Right lobe of liver (tissue), 4 donors: ENCODE measurements around the gene AHSP.
"Not testable (repeated sequence)": the region's sequence is repeated elsewhere in the genome, so short reads cannot be mapped to it uniquely, and the experiment has no call there.

Experiments
- POLR2A ChIP-seq: fragments of 450-650 bp; IDR thresholded peaks from one replicate; pipeline ENCODE4 v1.6.1; 2017; ENCODE audit warnings: antibody characterized with exemption, mild to moderate bottlenecking
- TF ChIP-seq, protein P1 (sequence below), 4 donors: fragments of 200-600 bp in 3 of 4; fragments of 450-650 bp in 1 of 4; IDR thresholded peaks; one replicate each; pipeline versions ENCODE4 v1.5.1 to v1.8.0; 2016 to 2022; ENCODE audit warnings: antibody characterized with exemption in 4 of 4, mild to moderate bottlenecking in 2 of 4
- donor health status: DM: no; HTN: no; CAD: no.
- donor health status: DM: no; HTN: no; CAD: no.
- donor health status: DM: no; HTN: yes; CAD: no.

DNA sequence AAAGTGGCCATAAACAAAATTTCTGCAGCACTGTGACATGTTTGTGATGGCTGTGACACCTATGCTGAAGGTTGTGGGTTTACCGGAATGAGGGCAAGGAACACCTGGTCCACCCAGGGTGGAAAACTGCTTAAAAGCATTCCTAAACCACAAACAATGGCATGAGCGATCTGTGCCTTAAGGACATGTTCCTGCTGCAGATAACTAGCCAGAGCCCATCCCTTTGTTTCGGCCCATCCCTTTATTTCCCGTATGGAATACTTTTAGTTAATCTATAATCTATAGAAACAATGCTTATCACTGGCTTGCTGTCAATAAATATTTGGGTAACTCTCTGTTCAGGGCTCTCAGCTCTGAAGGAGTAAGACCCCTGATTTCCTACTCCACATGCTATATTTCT lies 12.1 kb downstream of the AHSP start:
- not testable (repeated sequence) for TF ChIP-seq POLR2A
- TF ChIP-seq, protein P1, sequence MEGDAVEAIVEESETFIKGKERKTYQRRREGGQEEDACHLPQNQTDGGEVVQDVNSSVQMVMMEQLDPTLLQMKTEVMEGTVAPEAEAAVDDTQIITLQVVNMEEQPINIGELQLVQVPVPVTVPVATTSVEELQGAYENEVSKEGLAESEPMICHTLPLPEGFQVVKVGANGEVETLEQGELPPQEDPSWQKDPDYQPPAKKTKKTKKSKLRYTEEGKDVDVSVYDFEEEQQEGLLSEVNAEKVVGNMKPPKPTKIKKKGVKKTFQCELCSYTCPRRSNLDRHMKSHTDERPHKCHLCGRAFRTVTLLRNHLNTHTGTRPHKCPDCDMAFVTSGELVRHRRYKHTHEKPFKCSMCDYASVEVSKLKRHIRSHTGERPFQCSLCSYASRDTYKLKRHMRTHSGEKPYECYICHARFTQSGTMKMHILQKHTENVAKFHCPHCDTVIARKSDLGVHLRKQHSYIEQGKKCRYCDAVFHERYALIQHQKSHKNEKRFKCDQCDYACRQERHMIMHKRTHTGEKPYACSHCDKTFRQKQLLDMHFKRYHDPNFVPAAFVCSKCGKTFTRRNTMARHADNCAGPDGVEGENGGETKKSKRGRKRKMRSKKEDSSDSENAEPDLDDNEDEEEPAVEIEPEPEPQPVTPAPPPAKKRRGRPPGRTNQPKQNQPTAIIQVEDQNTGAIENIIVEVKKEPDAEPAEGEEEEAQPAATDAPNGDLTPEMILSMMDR (IDR thresholded peaks at IDR 0.05): not testable (repeated sequence)
